Fibroblast of lung (primary cell): Measurements from ENCODE around the gene RSRP1.

Experiments
- CTCF ChIP-seq, 2 donors: IDR thresholded peaks in 1 of 2; conservative IDR thresholded peaks in 1 of 2; 1 replicate in 1 of 2; 2 replicates in 1 of 2; pipeline ENCODE4 v1.5.1; 2011 to 2012; ENCODE audit warnings: low read length in 2 of 2, control low read depth in 1 of 2, inconsistent platforms in 1 of 2, low read depth in 1 of 2, mild to moderate bottlenecking in 1 of 2
- EZH2 ChIP-seq: IDR thresholded peaks from 2 replicates; pipeline ENCODE4 v1.5.1; 2012; ENCODE audit warnings: low read length, control low read depth, mild to moderate bottlenecking; ENCODE audit errors: missing control alignments

- TF ChIP-seq EZH2 = no peak
- TF ChIP-seq CTCF (conservative IDR thresholded peaks at IDR 0.05 in 1 of 2, IDR thresholded peaks at IDR 0.05 in 1 of 2; ENCODE audit: low read depth in 1 of 2, low read length in 2 of 2) = no peak
Measured at GRCh38 chr1:25197982-25198662, 49.1 kb downstream of the RSRP1 start.
